HS-5 (cell line): Measurements from ENCODE around the gene TTC21A.

Experiments used
- DNase-seq: peaks from one replicate; pipeline ENCODE4 v3.0.0-alpha.2; 2012; ENCODE audit warnings: low read depth

The TTC21A gene

GRCh38 chr3:39138804-39139415 lies 31.4 kb downstream of the TTC21A start:
- no peak for DNase-seq

GRCh38 chr3:39139442-39139841 lies 32.0 kb downstream of the TTC21A start:
- DNase-seq = no peak

- no peak for DNase-seq
Observed at GRCh38 chr3:39140341-39140971, 33.0 kb downstream of the TTC21A start.

- DNase-seq = no peak
Observed at GRCh38 chr3:39141171-39141995, 33.9 kb downstream of the TTC21A start.

- no peak for DNase-seq
Observed at GRCh38 chr3:39142067-39142466, 34.6 kb downstream of the TTC21A start.

GRCh38 chr3:39143051-39143885 lies 35.8 kb downstream of the TTC21A start:
- no peak for DNase-seq

- no peak for DNase-seq
Observed at GRCh38 chr3:39144095-39144747, 36.7 kb downstream of the TTC21A start.

GRCh38 chr3:39144748-39145380 lies 37.4 kb downstream of the TTC21A start:
- no peak for DNase-seq

- no peak for DNase-seq
Observed at GRCh38 chr3:39146083-39146501, 38.6 kb downstream of the TTC21A start.

- DNase-seq = peak; percentile 81
Observed at GRCh38 chr3:39146611-39147591, 39.4 kb downstream of the TTC21A start.

- DNase-seq = peak; percentile 23
Observed at GRCh38 chr3:39147711-39148434, 40.4 kb downstream of the TTC21A start.

GRCh38 chr3:39148435-39149058 lies 41.1 kb downstream of the TTC21A start:
- DNase-seq = no peak

- no peak for DNase-seq
Observed at GRCh38 chr3:39149059-39149455, 41.6 kb downstream of the TTC21A start.

- DNase-seq = no peak
Observed at GRCh38 chr3:39149498-39150147, 42.1 kb downstream of the TTC21A start.

- no peak for DNase-seq
Observed at GRCh38 chr3:39150148-39150802, 42.8 kb downstream of the TTC21A start.

GRCh38 chr3:39150803-39151631 lies 43.5 kb downstream of the TTC21A start:
- peak; percentile 79 for DNase-seq

GRCh38 chr3:39153977-39154279 lies 46.4 kb downstream of the TTC21A start:
- no peak for DNase-seq
